ENCODE data around the gene NPY4R.
A peak's percentile ranks its signal among the peaks of the same experiment; 100 is the strongest.
"Not testable (repeated sequence)": the region's sequence is repeated elsewhere in the genome, so short reads cannot be mapped to it uniquely, and the experiment has no call there.

NPY4R gene

GRCh38 chr10:46457071-46457470, 8.7 kb downstream of the NPY4R start:
- DNase-seq = not testable (repeated sequence)

- DNase-seq = not testable (repeated sequence)
These were observed 9.8 kb downstream of the NPY4R start for GRCh38 chr10:46455992-46456391.

DNA sequence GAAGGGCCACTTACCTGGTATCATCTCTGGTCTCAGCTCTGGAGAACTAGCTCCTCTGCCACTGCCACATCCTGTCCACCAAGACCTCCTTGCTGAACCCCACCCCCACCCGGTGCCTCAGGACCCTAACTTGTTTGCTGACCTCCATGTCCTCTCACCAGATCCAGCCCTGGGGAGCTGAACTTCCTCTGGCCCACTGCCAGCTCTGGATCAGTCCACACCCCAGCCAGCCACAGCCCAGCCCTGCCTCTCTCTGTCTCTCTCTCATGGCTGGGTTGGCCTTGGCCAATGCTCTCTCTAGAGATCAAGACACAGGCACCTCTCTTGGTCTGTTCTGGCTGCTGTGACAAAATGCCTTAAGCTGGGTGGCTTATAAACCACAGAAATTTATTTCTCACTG, 14.4 kb downstream of the NPY4R start:
- not testable (repeated sequence) for DNase-seq

- DNase-seq = not testable (repeated sequence)
These were observed 14.9 kb downstream of the NPY4R start for GRCh38 chr10:46450829-46451228.

- not testable (repeated sequence) for DNase-seq
These were observed 18.3 kb downstream of the NPY4R start for GRCh38 chr10:46447439-46447838.

GRCh38 chr10:46445389-46446122, 20.2 kb downstream of the NPY4R start:
- DNase-seq = not testable (repeated sequence)

- DNase-seq = not testable (repeated sequence)
These were observed 22.3 kb downstream of the NPY4R start for GRCh38 chr10:46443422-46443821.

DNA sequence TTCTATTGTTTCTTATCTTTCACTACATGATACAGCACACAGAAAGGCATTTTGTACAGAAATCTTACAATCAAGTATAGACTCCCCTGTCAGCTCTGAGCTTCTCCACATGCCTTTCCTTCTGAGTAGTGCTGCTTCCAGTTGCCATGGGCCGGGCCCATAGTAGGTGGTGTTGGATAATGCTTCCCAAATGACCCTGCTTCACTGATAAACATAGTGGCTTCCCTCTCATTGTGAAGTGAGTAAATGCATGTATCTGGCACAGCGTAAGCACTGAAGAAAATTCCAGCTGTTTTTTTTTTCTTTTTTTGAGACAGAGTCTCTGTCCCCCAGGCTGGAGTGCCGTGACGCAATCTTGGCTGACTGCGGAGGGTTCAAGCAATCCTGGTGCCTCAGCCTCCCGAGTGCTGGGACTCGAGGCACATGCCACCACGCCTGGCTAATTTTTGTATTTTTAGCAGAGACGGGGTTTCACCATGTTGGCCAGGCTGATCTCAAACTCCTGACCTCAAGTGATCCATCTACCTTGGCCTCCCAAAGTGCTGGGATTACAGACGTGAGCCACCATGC, 23.0 kb downstream of the NPY4R start:
- not testable (repeated sequence) for DNase-seq

DNA sequence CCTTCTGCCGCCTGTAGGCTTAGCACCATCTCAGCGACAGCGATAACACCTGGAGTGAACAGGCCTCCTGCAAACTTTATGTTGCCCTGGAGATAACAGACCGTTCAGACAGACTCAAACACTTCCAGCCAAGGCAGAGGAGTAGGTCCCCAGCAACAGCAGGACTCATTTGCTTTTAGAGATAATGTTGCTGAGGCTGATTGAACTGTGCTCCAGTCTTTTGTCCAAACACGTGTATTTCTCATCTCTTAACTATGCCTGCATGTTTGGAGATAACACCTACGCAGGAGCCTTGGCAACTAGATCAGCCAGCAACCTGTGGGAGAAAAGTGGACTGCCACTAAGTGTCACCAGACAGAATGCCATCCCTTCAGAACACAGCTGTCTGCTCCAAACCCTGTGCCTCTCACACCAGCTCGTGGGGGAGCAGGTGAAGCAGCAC, 23.9 kb downstream of the NPY4R start:
- DNase-seq = peak in 3 of 56 donors; percentile 2 to 49 (median 6)

DNA sequence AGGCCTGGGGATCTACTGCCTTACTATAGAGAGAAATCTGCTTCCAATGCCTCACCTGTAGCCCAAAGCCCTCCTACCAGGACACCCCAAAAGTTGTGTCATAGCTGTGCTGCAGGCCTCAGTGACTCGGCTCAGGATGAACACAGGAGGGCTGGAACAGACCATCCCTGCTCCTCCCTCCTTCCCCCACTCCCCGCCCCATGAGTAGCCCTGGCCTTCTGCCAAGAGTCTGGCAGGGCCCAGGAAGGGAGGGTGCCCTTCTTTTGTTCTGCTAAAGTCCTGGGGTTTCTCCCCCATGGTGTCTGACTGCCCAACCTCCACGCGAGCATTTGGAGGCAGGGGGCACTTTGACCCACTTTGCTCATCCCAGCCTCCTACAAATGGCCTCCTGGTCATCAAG, 24.8 kb downstream of the NPY4R start:
- not testable (repeated sequence) for DNase-seq

DNA sequence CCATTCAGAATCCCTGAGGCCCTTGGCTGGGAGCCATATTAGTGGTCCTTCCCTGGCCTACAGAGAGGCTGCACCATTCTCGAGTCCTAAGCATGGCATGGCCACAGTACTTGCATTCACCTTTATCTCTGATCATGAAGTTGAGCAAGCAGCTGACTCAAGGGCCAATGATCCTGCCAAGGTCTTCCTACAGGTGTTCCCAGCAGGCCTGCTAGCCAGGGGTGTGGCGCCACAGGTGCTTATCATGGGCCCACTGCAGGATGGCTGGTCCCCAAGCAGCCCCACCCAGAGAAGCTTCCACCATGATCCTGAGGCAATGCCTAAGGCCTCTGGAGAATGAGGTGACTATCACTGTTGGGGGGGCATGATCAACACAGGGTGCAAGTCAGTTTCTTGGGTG, 42.2 kb downstream of the NPY4R start:
- not testable (repeated sequence) for DNase-seq

- not testable (repeated sequence) for DNase-seq
These were observed 46.0 kb downstream of the NPY4R start for GRCh38 chr10:46419570-46420379.

GRCh38 chr10:46418283-46418682, 47.5 kb downstream of the NPY4R start:
- not testable (repeated sequence) for DNase-seq

DNA sequence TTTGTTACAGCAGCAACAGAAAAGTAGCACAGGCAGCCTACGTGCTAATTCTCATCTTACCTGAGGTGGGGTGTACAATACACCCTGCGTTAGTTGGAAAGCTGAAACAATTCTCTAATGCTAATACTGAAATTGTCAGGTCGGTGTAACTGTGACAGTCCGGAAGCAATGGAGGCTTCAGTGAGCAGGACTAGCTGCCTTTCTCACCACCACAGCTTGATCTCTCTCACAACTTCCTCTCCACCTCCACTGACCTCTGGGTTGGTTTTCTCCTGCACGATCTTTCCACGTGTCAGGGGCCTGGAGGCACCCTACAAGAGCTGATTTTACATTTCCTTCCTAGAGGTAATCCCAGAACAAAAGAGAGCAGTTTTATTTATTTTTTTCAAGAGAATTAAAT, 50.5 kb downstream of the NPY4R start:
- DNase-seq = not testable (repeated sequence)

- not testable (repeated sequence) for DNase-seq
These were observed 53.1 kb downstream of the NPY4R start for GRCh38 chr10:46412665-46413064.

DNA sequence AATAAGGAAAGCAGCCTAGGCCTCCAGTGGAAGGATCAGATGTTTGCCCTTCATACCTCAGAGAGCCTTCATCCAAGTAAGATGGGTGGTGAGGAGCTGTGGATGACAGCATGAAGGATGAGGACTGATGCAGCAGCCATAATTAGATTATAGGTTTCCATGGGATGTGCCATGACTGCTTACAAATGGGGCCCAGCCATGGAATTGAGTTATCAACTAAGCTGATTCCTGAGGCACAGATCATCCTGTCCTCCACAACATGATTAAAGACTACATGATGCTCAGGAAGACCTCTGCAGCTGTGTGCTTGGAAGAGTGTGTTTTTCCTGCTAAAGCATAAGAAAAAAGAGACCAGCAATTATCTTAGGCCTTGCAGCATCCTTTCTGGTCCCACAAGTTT, 54.6 kb downstream of the NPY4R start:
- DNase-seq = not testable (repeated sequence)
